Esophagus muscularis mucosa (tissue), 4 donors: ENCODE results near the gene GNPDA1. TPM values are rescaled to one million over a fixed set of nuclear protein-coding genes. Genes with fewer than 3 reads are reported as not detected.

ENCODE experiments used
- DNase-seq: peaks from one replicate; pipeline ENCODE4 v3.0.0-alpha.2; 2017; ENCODE audit errors: extremely low spot score
- H3K27ac ChIP-seq, 4 donors: fragments of 200-600 bp; sonication (generic); replicated peaks in 1 of 4; 1 replicate in 3 of 4; 2 replicates in 1 of 4; pipeline ENCODE4 v1.5.1; 2016 to 2019; ENCODE audit warnings: mild to moderate bottlenecking in 1 of 4
- H3K27me3 ChIP-seq, 4 donors: fragments of 200-600 bp; sonication (generic); one replicate each; pipeline versions ENCODE4 v1.5.1 to v1.6.0; 2016 to 2019
- H3K36me3 ChIP-seq, 4 donors: fragments of 200-600 bp; sonication (generic); one replicate each; pipeline ENCODE4 v1.5.1; 2016 to 2019
- H3K4me1 ChIP-seq, 4 donors: fragments of 200-600 bp; sonication (generic); one replicate each; pipeline ENCODE4 v1.5.1; 2016 to 2019
- H3K4me3 ChIP-seq, 4 donors: fragments of 200-600 bp; sonication (generic); 1 replicate in 2 of 4; 2 replicates in 2 of 4; pipeline ENCODE4 v1.5.1; 2016 to 2019; ENCODE audit warnings: mild to moderate bottlenecking in 4 of 4, moderate library complexity in 1 of 4
- H3K9me3 ChIP-seq, 4 donors: fragments of 200-600 bp; sonication (generic); 1 replicate in 3 of 4; 2 replicates in 1 of 4; pipeline ENCODE4 v1.5.1; 2016 to 2019
- CTCF ChIP-seq, 3 experiments: fragments of 200-600 bp in 2 of 3; fragments of 450-650 bp in 1 of 3; sonication (generic) in 2 of 3; IDR thresholded peaks; one replicate each; pipeline ENCODE4 v1.5.1; 2017 to 2019; ENCODE audit warnings: antibody characterized with exemption in 3 of 3, mild to moderate bottlenecking in 2 of 3, moderate library complexity in 1 of 3
- EP300 ChIP-seq: sonication (generic); formaldehyde crosslinking; IDR thresholded peaks from one replicate; pipeline ENCODE4 v1.6.1; 2017; ENCODE audit warnings: antibody characterized with exemption
- POLR2A ChIP-seq: fragments of 450-650 bp; IDR thresholded peaks from one replicate; pipeline ENCODE4 v1.6.1; 2017; ENCODE audit warnings: antibody characterized with exemption, moderate library complexity, mild to moderate bottlenecking, low read depth
- POLR2AphosphoS5 ChIP-seq, 2 donors: sonication (generic); formaldehyde crosslinking; IDR thresholded peaks; one replicate each; pipeline ENCODE4 v1.6.1; 2017; ENCODE audit warnings: antibody characterized with exemption in 2 of 2
- WGBS: methylation state at CpG from one replicate; pipeline ENCODE4 v1.1.5; 2018; 5-methylcytosine and 5-hydroxymethylcytosine counted together
- intact Hi-C: fragments of 100-400 bp; cut with DNase I; formaldehyde crosslinking; loops from one replicate; pipeline ENCODE4 v1.15.1; 2023
- total RNA-seq, 4 donors: library from RNA; depleted of rRNA; stranded (reverse); fragments of >200 nt; gene quantifications; one replicate each; pipeline versions ENCODE4 v1.1.0 to v1.2.1, GENCODE V29; 2016

The GNPDA1 gene
- total RNA-seq, 4 donors from 2014 or later = 19.5 to 52.4 (median 35.4) TPM

GRCh38 chr5:142003266-142003800, 9.5 kb downstream of the GNPDA1 start:
- DNase-seq = no peak
- intact Hi-C loops = loop anchor here (5.0 kb wide), 1 partner anchor 139 kb away; no protein-coding TSS in a partner anchor
- no peaks in the 10 kb centered on the region for H3K27me3 ChIP-seq
- H3K36me3 ChIP-seq = peaks cover 15 to 92% (median 81%) of the 10 kb centered on the region in 4 donors
- H3K4me3 ChIP-seq = no peak overlapping the region
- WGBS = 74% methylated on average over 2 of the region's 2 CpGs
- no peak for TF ChIP-seq CTCF (IDR thresholded peaks at IDR 0.05)
- TF ChIP-seq POLR2AphosphoS5 (IDR thresholded peaks at IDR 0.05) = no peak
- no peak for TF ChIP-seq POLR2A
- TF ChIP-seq EP300 = no peak
- H3K27ac ChIP-seq = no peak overlapping the region
- H3K9me3 ChIP-seq = no peaks in the 10 kb centered on the region
- H3K4me1 ChIP-seq = no peaks in the 10 kb centered on the region

DNA sequence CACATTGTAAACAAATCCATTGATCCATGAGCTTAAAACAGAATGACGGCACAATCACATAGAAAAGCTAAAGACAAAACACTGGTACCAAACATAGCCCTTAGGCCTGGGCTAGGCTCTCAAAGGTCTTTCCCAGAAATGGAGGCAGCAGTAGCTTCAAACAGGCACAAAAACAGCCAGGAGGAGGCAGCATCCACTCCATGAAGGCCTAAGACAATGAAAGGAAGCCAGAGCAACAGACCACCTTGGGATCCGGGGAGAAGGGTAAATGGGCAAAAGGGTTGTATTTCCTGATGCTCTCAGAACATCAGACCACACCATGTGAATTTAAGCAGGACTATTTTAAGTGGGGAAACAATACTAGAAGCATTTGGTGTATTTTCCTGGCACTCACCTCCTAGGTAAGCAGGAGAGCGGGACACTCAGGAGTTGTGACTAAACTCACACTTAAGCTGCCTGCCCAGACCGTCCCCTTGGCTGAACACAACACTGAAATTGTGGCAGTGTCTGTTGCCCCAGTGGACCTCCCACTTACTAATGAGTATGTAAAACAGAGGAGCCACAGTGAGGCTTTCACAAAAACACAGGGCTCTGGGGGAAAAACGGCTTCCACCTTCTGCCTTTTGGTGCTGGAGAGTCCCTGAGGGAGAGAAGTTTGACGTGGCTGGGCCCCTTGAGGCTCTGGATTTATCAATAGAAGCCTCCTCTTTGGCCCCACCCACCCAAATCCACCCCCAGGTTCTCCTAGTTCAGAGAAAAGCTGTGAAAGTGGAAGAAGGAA, 11.9 kb downstream of the GNPDA1 start:
- peak overlapping the region in 1 of 4 donors; percentile 11 for H3K27ac ChIP-seq
- H3K4me1 ChIP-seq = no peaks in the 10 kb centered on the region
- H3K4me3 ChIP-seq = no peak overlapping the region
- no peak for DNase-seq
- H3K9me3 ChIP-seq = no peaks in the 10 kb centered on the region
- TF ChIP-seq POLR2AphosphoS5 (IDR thresholded peaks at IDR 0.05) (no peak), CTCF (IDR thresholded peaks at IDR 0.05) (peak; percentile 14 to 32 (median 17))
- peaks cover 12 to 96% (median 69%) of the 10 kb centered on the region in 4 donors for H3K36me3 ChIP-seq
- no peaks in the 10 kb centered on the region for H3K27me3 ChIP-seq
- intact Hi-C loops = loop anchor here (5.0 kb wide), 1 partner anchor 141 kb away; no protein-coding TSS in a partner anchor
- 69% methylated on average over 6 of the region's 6 CpGs for WGBS

DNA sequence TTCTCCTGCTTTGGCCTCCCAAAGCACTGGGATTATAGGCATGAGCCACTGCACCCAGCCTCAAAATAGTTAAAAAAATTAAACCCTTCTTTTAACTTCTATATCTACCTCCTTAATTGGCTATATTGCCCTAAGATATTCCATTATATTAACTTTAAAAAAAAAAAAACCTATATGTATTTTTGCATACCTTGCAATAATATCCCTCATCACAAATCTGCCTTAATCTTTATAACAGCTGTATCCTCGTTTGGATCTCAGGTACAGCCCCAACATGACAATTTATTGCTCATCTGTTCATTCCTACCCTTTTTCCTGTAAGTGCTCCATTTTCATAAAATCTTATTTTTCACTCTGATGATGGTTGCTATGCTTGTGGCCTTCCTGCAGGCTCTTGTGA, 12.7 kb downstream of the GNPDA1 start:
- WGBS = 57% methylated on average over 1 of the region's 1 CpG
- Histone ChIP-seq H3K4me3 (no peak overlapping the region), H3K27me3 (no peaks in the 10 kb centered on the region), H3K27ac (no peak overlapping the region), H3K9me3 (no peaks in the 10 kb centered on the region), H3K4me1 (peaks cover 0 to 5% (median 0%) of the 10 kb centered on the region in 4 donors), H3K36me3 (peaks cover 12 to 95% (median 63%) of the 10 kb centered on the region in 4 donors)
- TF ChIP-seq POLR2A = no peak
- TF ChIP-seq POLR2AphosphoS5 (IDR thresholded peaks at IDR 0.05) = no peak
- no peak for TF ChIP-seq EP300
- no peak for TF ChIP-seq CTCF (IDR thresholded peaks at IDR 0.05)
- DNase-seq = no peak
- intact Hi-C loops = loop anchor here (5.0 kb wide), 1 partner anchor 142 kb away; no protein-coding TSS in a partner anchor

DNA sequence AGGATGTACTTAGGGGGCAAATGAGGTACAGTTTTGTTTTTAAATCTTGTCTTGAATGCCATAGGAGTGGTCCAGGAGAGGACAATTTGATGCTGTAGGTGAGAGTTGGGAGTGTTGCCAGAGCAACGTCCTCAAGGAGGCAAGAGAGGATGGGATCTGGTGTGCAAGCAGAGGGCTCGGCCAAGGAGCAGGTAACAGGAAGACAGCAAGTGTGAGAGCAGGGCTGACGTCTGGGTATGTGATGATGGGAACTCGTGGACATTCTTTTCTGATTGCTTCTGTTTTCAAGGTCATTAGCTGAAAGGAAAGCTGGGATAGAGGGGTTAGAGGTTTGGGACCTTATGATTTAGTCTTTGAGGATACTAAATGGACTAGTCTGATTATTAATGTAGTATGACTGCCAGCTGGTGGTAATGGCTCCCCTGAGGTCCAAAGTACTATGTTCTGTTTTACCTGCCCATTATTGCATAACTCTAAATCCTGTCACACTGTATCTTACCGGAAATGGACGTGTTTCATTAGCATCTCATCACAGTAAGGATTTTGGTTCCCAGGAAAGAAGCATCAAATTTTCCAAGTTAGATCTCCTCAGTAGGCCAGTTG, 15.4 kb downstream of the GNPDA1 start:
- Histone ChIP-seq H3K36me3 (peaks cover under 1 to 94% (median 58%) of the 10 kb centered on the region in 4 donors), H3K4me1 (peaks cover 5 to 16% (median 5%) of the 10 kb centered on the region in 4 donors), H3K9me3 (no peaks in the 10 kb centered on the region), H3K4me3 (no peak overlapping the region), H3K27ac (no peak overlapping the region), H3K27me3 (no peaks in the 10 kb centered on the region)
- TF ChIP-seq CTCF (IDR thresholded peaks at IDR 0.05) (no peak), EP300 (no peak)
- intact Hi-C loops = no loop called here
- 67% methylated on average over 6 of the region's 6 CpGs for WGBS
- DNase-seq = no peak
